ENCODE measurements around the gene ALAS1. TPM values are rescaled to one million over a fixed set of nuclear protein-coding genes. Genes with fewer than 3 reads are reported as not detected.

The ALAS1 gene
- total and polyA plus RNA-seq, 9 of the 15 experiments (the other 6 are each of a cell fraction or from before 2014, with no cell fraction given), result 21.4 to 49.5 (median 34.4) TPM

DNA sequence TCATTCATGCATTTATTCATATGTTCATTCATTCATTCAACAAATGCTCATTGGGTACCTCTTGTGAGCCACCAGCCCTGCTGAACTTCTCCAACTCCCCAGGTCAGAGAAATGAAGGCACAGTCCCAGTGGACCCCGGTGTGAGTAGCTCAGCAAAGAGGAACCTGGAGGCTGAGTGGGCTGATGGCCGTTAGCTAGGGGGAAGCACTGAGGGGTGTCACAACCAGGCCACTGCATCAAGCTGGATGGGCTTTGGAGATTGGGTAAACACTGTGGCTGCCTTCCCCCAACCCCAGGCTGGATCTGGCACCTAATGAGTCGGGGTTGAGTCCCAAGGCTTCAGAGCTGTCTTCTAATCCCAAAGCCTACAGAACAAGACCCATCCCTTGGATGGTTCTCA is 12.1 kb upstream of the ALAS1 start:
- ChIA-PET POLR2A (interaction anchor here (1.3 kb wide), 1 partner anchor 31 kb away, joined by 3 read pairs; the partner anchor contains the start of gene POC1A), CTCF (ENCODE audit: low intra/inter-chr PET ratio) (no interaction called here)
- 0 out of 2 replicates have a peak, but pooled peaks cover 6% of the 10 kb centered on the region for H4K20me1 ChIP-seq (replicated peaks; ENCODE audit: control insufficient read depth, insufficient read depth, low read length)
- no peak for DNase-seq (ENCODE audit: extremely low read depth in 1 of 4, low spot score in 3 of 4)
- intact Hi-C loops (cut with micrococcal nuclease), result no loop called here
- ATAC-seq, result no peak
- no peak overlapping the region for H3K4me2 ChIP-seq (ENCODE audit: insufficient read depth, low read length)
- no peak overlapping the region for H3K4me3 ChIP-seq
- H3K9me1 ChIP-seq (ENCODE audit: control insufficient read depth, insufficient read depth, low read length), result peaks cover 9% of the 10 kb centered on the region
- no peak for FAIRE-seq
- no peaks in the 10 kb centered on the region for H3K79me2 ChIP-seq (ENCODE audit: control insufficient read depth, insufficient read depth, low read length)
- peak overlapping the region in 1 of 2 experiments; percentile 26; a peak in 1 of 4 replicates for H3K9ac ChIP-seq (ENCODE audit: insufficient read depth in 1 of 2, low read depth in 2 of 2, low read length in 2 of 2)
- TF ChIP-seq HEY1 (CRISPR knock-in tag; IDR thresholded peaks at IDR 0.05; ENCODE audit: borderline replicate concordance) (no peak), ZNF24 (IDR thresholded peaks at IDR 0.05) (0 out of 2 replicates have a peak, but pooled peaks have one; percentile 71), ZNF217 (CRISPR knock-in tag; IDR thresholded peaks at IDR 0.05) (no peak), E4F1 (CRISPR knock-in tag; IDR thresholded peaks at IDR 0.05; ENCODE audit: borderline replicate concordance) (no peak), ZNF165 (CRISPR knock-in tag; IDR thresholded peaks at IDR 0.05; ENCODE audit: borderline replicate concordance) (no peak)
- TF ChIP-seq, protein P1, sequence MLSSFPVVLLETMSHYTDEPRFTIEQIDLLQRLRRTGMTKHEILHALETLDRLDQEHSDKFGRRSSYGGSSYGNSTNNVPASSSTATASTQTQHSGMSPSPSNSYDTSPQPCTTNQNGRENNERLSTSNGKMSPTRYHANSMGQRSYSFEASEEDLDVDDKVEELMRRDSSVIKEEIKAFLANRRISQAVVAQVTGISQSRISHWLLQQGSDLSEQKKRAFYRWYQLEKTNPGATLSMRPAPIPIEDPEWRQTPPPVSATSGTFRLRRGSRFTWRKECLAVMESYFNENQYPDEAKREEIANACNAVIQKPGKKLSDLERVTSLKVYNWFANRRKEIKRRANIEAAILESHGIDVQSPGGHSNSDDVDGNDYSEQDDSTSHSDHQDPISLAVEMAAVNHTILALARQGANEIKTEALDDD (IDR thresholded peaks at IDR 0.05), result no peak
- no peaks in the 10 kb centered on the region for H3K27me3 ChIP-seq (ENCODE audit: control insufficient read depth in 2 of 2, insufficient read depth in 2 of 2, low read length in 2 of 2)
- BruUV-seq (replicated peaks), result no TSS peak
- 0 out of 2 replicates have a peak overlapping the region, but pooled peaks have one; percentile 16 for H2AFZ ChIP-seq (ENCODE audit: low read depth, low read length)
- H3K9me3 ChIP-seq (replicated peaks; ENCODE audit: control insufficient read depth, insufficient read depth, low read depth, low read length), result no peaks in the 10 kb centered on the region
- 15% methylated on average over 2 of the region's 3 CpGs for WGBS (ENCODE audit: insufficient coverage, low coverage, missing lambda C conversion rate)
- no peak overlapping the region for H3K27ac ChIP-seq (ENCODE audit: extremely low read depth, low read depth, low read length)
- in situ Hi-C loops (cut with MboI), result no loop called here
- no peaks in the 10 kb centered on the region for H3K36me3 ChIP-seq (ENCODE audit: control insufficient read depth, insufficient read depth, low read length)
- peaks cover 48 to 53% of the 10 kb centered on the region in 2 experiments for H3K4me1 ChIP-seq (replicated peaks in 1 of 2; ENCODE audit: control insufficient read depth in 2 of 2, insufficient read depth in 2 of 2, low read length in 2 of 2)

All from K562 (cell line).